B cell (primary cell): ENCODE results near the gene WDR62.

Source experiments
- EZH2 ChIP-seq: IDR thresholded peaks from 2 replicates; pipeline ENCODE4 v1.6.1; 2012; ENCODE audit warnings: borderline replicate concordance, low read depth, mild to moderate bottlenecking, moderate library complexity, low read length; ENCODE audit not compliant: insufficient read depth, poor library complexity, severe bottlenecking
- TF ChIP-seq, protein P1 (sequence below): fragments of 200-600 bp; IDR thresholded peaks from one replicate; pipeline ENCODE4 v1.8.0; 2022; ENCODE audit warnings: antibody characterized with exemption, mild to moderate bottlenecking

DNA sequence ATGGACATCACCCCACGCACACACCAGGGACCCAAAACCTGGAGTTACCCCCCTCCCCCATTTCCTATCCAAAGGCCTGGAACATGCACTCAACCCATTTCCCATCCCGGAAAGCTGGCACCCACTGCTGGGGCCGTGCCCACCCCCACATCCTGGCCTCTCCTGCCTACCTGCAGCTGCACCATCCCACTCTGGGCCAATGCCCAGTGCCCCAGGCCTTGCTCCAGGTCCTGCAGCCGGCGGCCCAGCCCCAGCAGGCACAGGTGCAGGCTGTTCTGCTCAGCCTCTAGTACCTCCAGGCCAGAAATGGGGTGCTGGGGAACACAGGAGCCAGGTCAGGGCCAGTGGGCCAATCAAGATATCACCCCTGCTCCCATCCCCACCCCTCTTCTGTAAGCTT lies 47.7 kb upstream of the WDR62 start:
- TF ChIP-seq, protein P1, sequence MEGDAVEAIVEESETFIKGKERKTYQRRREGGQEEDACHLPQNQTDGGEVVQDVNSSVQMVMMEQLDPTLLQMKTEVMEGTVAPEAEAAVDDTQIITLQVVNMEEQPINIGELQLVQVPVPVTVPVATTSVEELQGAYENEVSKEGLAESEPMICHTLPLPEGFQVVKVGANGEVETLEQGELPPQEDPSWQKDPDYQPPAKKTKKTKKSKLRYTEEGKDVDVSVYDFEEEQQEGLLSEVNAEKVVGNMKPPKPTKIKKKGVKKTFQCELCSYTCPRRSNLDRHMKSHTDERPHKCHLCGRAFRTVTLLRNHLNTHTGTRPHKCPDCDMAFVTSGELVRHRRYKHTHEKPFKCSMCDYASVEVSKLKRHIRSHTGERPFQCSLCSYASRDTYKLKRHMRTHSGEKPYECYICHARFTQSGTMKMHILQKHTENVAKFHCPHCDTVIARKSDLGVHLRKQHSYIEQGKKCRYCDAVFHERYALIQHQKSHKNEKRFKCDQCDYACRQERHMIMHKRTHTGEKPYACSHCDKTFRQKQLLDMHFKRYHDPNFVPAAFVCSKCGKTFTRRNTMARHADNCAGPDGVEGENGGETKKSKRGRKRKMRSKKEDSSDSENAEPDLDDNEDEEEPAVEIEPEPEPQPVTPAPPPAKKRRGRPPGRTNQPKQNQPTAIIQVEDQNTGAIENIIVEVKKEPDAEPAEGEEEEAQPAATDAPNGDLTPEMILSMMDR: no peak
- TF ChIP-seq EZH2: no peak
